HCT116 (cell line): ENCODE results near the gene CCDC187.

Source experiments
- ELF1 ChIP-seq: IDR thresholded peaks from 2 replicates; pipeline ENCODE4 v1.6.1; 2012; ENCODE audit warnings: low read depth, borderline replicate concordance
- EZH2phosphoT487 ChIP-seq: fragments of 200-600 bp; IDR thresholded peaks from 2 replicates; pipeline ENCODE4 v1.6.1; 2018; ENCODE audit warnings: antibody characterized with exemption, borderline replicate concordance
- POLR2AphosphoS5 ChIP-seq: IDR thresholded peaks from 2 replicates; pipeline ENCODE4 v1.6.1; 2011; ENCODE audit warnings: mild to moderate bottlenecking, low read depth, low read length, moderate library complexity
- RAD21 ChIP-seq: IDR thresholded peaks from 2 replicates; pipeline ENCODE4 v1.6.1; 2012; ENCODE audit warnings: low read depth, mild to moderate bottlenecking
- SIN3A ChIP-seq: IDR thresholded peaks from 2 replicates; pipeline ENCODE4 v1.6.1; 2012; ENCODE audit warnings: low read depth
- ZFX ChIP-seq: fragments of 450-650 bp; IDR thresholded peaks from 2 replicates; pipeline ENCODE4 v1.6.1; 2017
- TF ChIP-seq, protein P1 (sequence below), 3 experiments: fragments of 200-600 bp in 1 of 3; sonication (generic) in 1 of 3; IDR thresholded peaks in 2 of 3; conservative IDR thresholded peaks in 1 of 3; 2 replicates each; pipeline ENCODE4 v1.5.1; 2012 to 2017; ENCODE audit warnings: low read depth in 2 of 3, low read length in 2 of 3, antibody characterized with exemption in 1 of 3, borderline replicate concordance in 1 of 3, control low read depth in 1 of 3, mild to moderate bottlenecking in 1 of 3, mixed read lengths in 1 of 3, mixed run types in 1 of 3, moderate library complexity in 1 of 3; ENCODE audit not compliant: insufficient read depth in 1 of 3
- TF ChIP-seq, protein P2 (sequence below): IDR thresholded peaks from 2 replicates; pipeline ENCODE4 v1.6.1; 2012
- TF ChIP-seq, protein P3 (sequence below): IDR thresholded peaks from 2 replicates; pipeline ENCODE4 v1.6.1; 2012; ENCODE audit warnings: low read depth

DNA sequence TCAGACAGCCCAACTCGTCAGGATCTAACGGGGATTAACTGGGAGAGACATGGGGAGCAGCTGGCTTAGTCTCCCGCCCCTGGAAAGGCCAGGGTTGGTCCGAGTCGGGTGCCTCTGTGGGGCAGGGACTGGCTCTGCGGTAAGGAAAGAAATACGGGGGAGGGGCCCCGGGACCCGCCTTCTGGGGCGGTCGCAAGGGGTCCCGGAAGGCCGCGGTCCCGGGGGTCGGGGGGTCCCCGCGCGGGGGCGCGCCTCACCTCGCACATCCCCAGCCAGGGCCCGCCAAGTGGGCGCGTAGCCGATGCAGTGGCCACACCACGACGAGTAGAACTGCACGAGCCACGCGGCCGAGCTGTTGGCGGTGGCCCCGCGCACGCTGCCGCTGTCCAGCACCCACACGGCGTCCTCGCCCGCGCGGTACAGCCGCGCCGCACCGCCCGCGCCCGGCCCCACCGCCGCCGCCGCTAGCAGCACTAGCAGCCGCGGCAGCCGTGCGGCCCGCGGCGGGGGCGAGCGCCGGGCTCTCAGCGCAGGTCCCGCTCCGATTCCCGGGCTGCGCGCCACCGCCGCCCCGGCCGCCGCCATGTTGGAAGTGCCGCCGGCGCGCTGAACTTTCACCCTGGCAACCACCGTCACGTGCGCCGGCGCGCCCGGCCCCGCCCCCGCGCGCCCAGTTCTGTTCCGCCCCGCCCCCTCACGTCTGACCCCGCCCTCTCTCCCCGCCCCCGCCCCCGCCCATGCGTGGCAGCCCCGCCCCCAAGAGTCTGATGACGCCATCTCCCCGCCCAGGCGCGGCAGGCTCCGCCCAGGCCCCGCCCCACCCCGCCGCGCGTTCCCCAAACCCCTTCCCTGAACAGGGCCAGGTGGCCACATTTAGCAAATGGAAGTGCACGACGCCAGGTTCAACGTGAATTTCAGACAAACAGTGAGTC lies 58.4 kb downstream of the CCDC187 start, which contains the start of gene QSOX2:
- TF ChIP-seq, protein P1, sequence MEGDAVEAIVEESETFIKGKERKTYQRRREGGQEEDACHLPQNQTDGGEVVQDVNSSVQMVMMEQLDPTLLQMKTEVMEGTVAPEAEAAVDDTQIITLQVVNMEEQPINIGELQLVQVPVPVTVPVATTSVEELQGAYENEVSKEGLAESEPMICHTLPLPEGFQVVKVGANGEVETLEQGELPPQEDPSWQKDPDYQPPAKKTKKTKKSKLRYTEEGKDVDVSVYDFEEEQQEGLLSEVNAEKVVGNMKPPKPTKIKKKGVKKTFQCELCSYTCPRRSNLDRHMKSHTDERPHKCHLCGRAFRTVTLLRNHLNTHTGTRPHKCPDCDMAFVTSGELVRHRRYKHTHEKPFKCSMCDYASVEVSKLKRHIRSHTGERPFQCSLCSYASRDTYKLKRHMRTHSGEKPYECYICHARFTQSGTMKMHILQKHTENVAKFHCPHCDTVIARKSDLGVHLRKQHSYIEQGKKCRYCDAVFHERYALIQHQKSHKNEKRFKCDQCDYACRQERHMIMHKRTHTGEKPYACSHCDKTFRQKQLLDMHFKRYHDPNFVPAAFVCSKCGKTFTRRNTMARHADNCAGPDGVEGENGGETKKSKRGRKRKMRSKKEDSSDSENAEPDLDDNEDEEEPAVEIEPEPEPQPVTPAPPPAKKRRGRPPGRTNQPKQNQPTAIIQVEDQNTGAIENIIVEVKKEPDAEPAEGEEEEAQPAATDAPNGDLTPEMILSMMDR (IDR thresholded peaks at IDR 0.05 in 2 of 3, conservative IDR thresholded peaks at IDR 0.05 in 1 of 3; ENCODE audit: borderline replicate concordance in 1 of 3, insufficient read depth in 1 of 3, low read depth in 2 of 3, low read length in 2 of 3): no peak
- no peak for TF ChIP-seq RAD21
- TF ChIP-seq, protein P2, sequence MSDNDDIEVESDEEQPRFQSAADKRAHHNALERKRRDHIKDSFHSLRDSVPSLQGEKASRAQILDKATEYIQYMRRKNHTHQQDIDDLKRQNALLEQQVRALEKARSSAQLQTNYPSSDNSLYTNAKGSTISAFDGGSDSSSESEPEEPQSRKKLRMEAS: peak; percentile 68; the same call in 1 of the 2 replicates
- TF ChIP-seq, protein P3, sequence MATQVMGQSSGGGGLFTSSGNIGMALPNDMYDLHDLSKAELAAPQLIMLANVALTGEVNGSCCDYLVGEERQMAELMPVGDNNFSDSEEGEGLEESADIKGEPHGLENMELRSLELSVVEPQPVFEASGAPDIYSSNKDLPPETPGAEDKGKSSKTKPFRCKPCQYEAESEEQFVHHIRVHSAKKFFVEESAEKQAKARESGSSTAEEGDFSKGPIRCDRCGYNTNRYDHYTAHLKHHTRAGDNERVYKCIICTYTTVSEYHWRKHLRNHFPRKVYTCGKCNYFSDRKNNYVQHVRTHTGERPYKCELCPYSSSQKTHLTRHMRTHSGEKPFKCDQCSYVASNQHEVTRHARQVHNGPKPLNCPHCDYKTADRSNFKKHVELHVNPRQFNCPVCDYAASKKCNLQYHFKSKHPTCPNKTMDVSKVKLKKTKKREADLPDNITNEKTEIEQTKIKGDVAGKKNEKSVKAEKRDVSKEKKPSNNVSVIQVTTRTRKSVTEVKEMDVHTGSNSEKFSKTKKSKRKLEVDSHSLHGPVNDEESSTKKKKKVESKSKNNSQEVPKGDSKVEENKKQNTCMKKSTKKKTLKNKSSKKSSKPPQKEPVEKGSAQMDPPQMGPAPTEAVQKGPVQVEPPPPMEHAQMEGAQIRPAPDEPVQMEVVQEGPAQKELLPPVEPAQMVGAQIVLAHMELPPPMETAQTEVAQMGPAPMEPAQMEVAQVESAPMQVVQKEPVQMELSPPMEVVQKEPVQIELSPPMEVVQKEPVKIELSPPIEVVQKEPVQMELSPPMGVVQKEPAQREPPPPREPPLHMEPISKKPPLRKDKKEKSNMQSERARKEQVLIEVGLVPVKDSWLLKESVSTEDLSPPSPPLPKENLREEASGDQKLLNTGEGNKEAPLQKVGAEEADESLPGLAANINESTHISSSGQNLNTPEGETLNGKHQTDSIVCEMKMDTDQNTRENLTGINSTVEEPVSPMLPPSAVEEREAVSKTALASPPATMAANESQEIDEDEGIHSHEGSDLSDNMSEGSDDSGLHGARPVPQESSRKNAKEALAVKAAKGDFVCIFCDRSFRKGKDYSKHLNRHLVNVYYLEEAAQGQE: no peak; the same call in 1 of the 2 replicates
- no peak for TF ChIP-seq EZH2phosphoT487
- TF ChIP-seq POLR2AphosphoS5: peak; percentile 64
- peak; percentile 62; the same call in 1 of the 2 replicates for TF ChIP-seq ZFX
- no peak for TF ChIP-seq ELF1
- TF ChIP-seq SIN3A: no peak; the same call in 1 of the 2 replicates
